H1 (cell line): ENCODE measurements around the gene NECAB3. TPM values are rescaled to one million over a fixed set of nuclear protein-coding genes. Genes with fewer than 3 reads are reported as not detected.

Experiments used
- CTCF ChIA-PET: fragments of 300-600 bp; sonication (Branson Sonifier 250); formaldehyde crosslinking; loops from one replicate; lab custom pipeline; 2021; ENCODE audit not compliant: partially characterized antibody; lab: Charles Lee
- POLR2A ChIA-PET: fragments of 300-600 bp; sonication (Branson Sonifier 250); formaldehyde crosslinking; loops from one replicate; lab custom pipeline; 2021; ENCODE audit warnings: inconsistent platforms; ENCODE audit not compliant: partially characterized antibody; lab: Charles Lee
- DNase-seq, 2 experiments: peaks; one replicate each; pipeline versions ENCODE4 v3.0.0 to v3.0.0-alpha.2; 2010 to 2022; ENCODE audit warnings: low spot score in 2 of 2, low read depth in 1 of 2, mixed read lengths in 1 of 2
- FAIRE-seq: peaks from 2 replicates; lab custom pipeline; 2011; peaks lifted over from hg19 to GRCh38; lab: Jason Lieb, UNC
- H2AFZ ChIP-seq: 2 replicates; pipeline ENCODE4 v1.8.1; 2012; ENCODE audit warnings: low read length, inconsistent platforms
- H2AK5ac ChIP-seq: 2 replicates; pipeline ENCODE4 v1.6.1; 2013; ENCODE audit warnings: low read depth, low read length
- H2BK120ac ChIP-seq: replicated peaks from 2 replicates; pipeline ENCODE3; 2013; ENCODE audit warnings: low read depth, low read length, inconsistent platforms
- H2BK12ac ChIP-seq: 2 replicates; pipeline ENCODE4 v1.6.1; 2013; ENCODE audit warnings: low read depth, low read length
- H2BK15ac ChIP-seq: 2 replicates; pipeline ENCODE4 v1.6.1; 2013; ENCODE audit warnings: low read length
- H2BK20ac ChIP-seq: 2 replicates; pipeline ENCODE4 v1.6.1; 2013; ENCODE audit warnings: low read length
- H2BK5ac ChIP-seq: 2 replicates; pipeline ENCODE4 v1.6.1; 2013; ENCODE audit warnings: low read depth, low read length
- H3K14ac ChIP-seq: 2 replicates; pipeline ENCODE4 v1.6.1; 2013; ENCODE audit warnings: inconsistent platforms; ENCODE audit not compliant: insufficient read length
- H3K18ac ChIP-seq: 2 replicates; pipeline ENCODE4 v1.6.1; 2013; ENCODE audit warnings: low read length; ENCODE audit errors: extremely low read depth
- H3K23ac ChIP-seq: 2 replicates; pipeline ENCODE4 v1.6.1; 2013; ENCODE audit warnings: inconsistent platforms; ENCODE audit not compliant: insufficient read length
- H3K23me2 ChIP-seq: 2 replicates; pipeline ENCODE4 v1.6.1; 2013; ENCODE audit warnings: low read depth, low read length
- H3K27ac ChIP-seq: 2 replicates; pipeline ENCODE4 v1.6.1; 2011; ENCODE audit warnings: low read depth, low read length, inconsistent platforms
- H3K27me3 ChIP-seq, 4 experiments: replicated peaks in 1 of 4; 1 replicate in 1 of 4; 2 replicates in 3 of 4; pipeline versions ENCODE4 v1.6.1 to v1.8.1; 2011 to 2013; ENCODE audit warnings: low read length in 3 of 4, mild to moderate bottlenecking in 3 of 4, inconsistent platforms in 2 of 4, mixed read lengths in 2 of 4, moderate library complexity in 1 of 4; ENCODE audit not compliant: control insufficient read depth in 3 of 4, insufficient read depth in 3 of 4; ENCODE audit errors: extremely low read depth in 1 of 4
- H3K36me3 ChIP-seq, 4 experiments: 2 replicates each; pipeline versions ENCODE4 v1.6.1 to v1.8.1; 2011 to 2013; ENCODE audit warnings: mild to moderate bottlenecking in 4 of 4, low read length in 3 of 4, moderate library complexity in 2 of 4, control low read depth in 1 of 4, inconsistent platforms in 1 of 4; ENCODE audit not compliant: insufficient read depth in 4 of 4, control insufficient read depth in 2 of 4
- H3K4ac ChIP-seq: replicated peaks from 2 replicates; pipeline ENCODE3; 2013; ENCODE audit warnings: low read length, low read depth, mixed read lengths, inconsistent platforms; ENCODE audit not compliant: insufficient read length
- H3K4me1 ChIP-seq, 4 experiments: replicated peaks in 1 of 4; 1 replicate in 1 of 4; 2 replicates in 3 of 4; pipeline versions ENCODE4 v1.6.1 to v1.8.1; 2011 to 2013; ENCODE audit warnings: low read length in 3 of 4, inconsistent platforms in 2 of 4, mixed read lengths in 1 of 4; ENCODE audit not compliant: insufficient read depth in 4 of 4, control insufficient read depth in 3 of 4
- H3K4me2 ChIP-seq, 2 experiments: 2 replicates each; pipeline versions ENCODE4 v1.6.1 to v1.8.1; 2011 to 2013; ENCODE audit warnings: low read depth in 2 of 2, low read length in 2 of 2, control low read depth in 1 of 2, inconsistent platforms in 1 of 2, mild to moderate bottlenecking in 1 of 2; ENCODE audit not compliant: insufficient read depth in 1 of 2
- H3K4me3 ChIP-seq, 4 experiments: fragments of 200-600, 300-600 bp in 1 of 4; sonication (generic), shearing (Covaris generic), sonication (Bioruptor Twin) in 1 of 4; 2 replicates each; pipeline versions ENCODE4 v1.5.1 to v1.8.1; 2011 to 2016; ENCODE audit warnings: low read length in 4 of 4, low read depth in 3 of 4, control low read depth in 2 of 4, inconsistent platforms in 2 of 4, mild to moderate bottlenecking in 2 of 4, mixed read lengths in 1 of 4, moderate library complexity in 1 of 4; ENCODE audit not compliant: insufficient read depth in 2 of 4; ENCODE audit errors: extremely low read depth in 1 of 4
- H3K56ac ChIP-seq: replicated peaks from 2 replicates; pipeline ENCODE3; 2013; ENCODE audit warnings: low read depth, mild to moderate bottlenecking, mixed read lengths, low read length, inconsistent platforms; ENCODE audit not compliant: insufficient read length
- H3K79me1 ChIP-seq: 2 replicates; pipeline ENCODE4 v1.6.1; 2013; ENCODE audit warnings: low read depth, low read length, control low read depth
- H3K79me2 ChIP-seq, 2 experiments: 2 replicates each; pipeline versions ENCODE4 v1.6.1 to v1.8.1; 2012 to 2013; ENCODE audit warnings: low read length in 2 of 2, mild to moderate bottlenecking in 2 of 2, inconsistent platforms in 1 of 2; ENCODE audit not compliant: insufficient read depth in 2 of 2, control insufficient read depth in 1 of 2
- H3K9ac ChIP-seq, 4 experiments: replicated peaks in 1 of 4; 1 replicate in 1 of 4; 2 replicates in 3 of 4; pipeline versions ENCODE4 v1.6.1 to v1.8.1; 2011 to 2013; ENCODE audit warnings: low read depth in 3 of 4, low read length in 3 of 4, control low read depth in 2 of 4, mild to moderate bottlenecking in 2 of 4, moderate library complexity in 2 of 4, inconsistent platforms in 1 of 4; ENCODE audit errors: extremely low read depth in 1 of 4
- H3K9me3 ChIP-seq, 2 experiments: 2 replicates each; pipeline versions ENCODE4 v1.6.1 to v1.8.1; 2012 to 2013; ENCODE audit warnings: mild to moderate bottlenecking in 2 of 2, moderate library complexity in 2 of 2, control low read depth in 1 of 2, inconsistent platforms in 1 of 2, low read depth in 1 of 2, low read length in 1 of 2, mixed read lengths in 1 of 2; ENCODE audit not compliant: insufficient read depth in 2 of 2
- H4K20me1 ChIP-seq, 2 experiments: replicated peaks in 1 of 2; 2 replicates each; pipeline versions ENCODE3 to v1.8.1; 2011 to 2013; ENCODE audit warnings: inconsistent platforms in 2 of 2, low read length in 2 of 2, mild to moderate bottlenecking in 1 of 2; ENCODE audit not compliant: insufficient read depth in 2 of 2, control insufficient read depth in 1 of 2
- H4K5ac ChIP-seq: 2 replicates; pipeline ENCODE4 v1.6.1; 2013; ENCODE audit warnings: low read length, low read depth, mixed read lengths, inconsistent platforms; ENCODE audit not compliant: insufficient read length
- H4K8ac ChIP-seq: 2 replicates; pipeline ENCODE4 v1.8.0; 2013; ENCODE audit warnings: mild to moderate bottlenecking, moderate library complexity, low read length, inconsistent platforms; ENCODE audit not compliant: insufficient read depth; ENCODE audit errors: extremely low read depth
- H4K91ac ChIP-seq: replicated peaks from 2 replicates; pipeline ENCODE3; 2013; ENCODE audit warnings: low read length, mixed read lengths, inconsistent platforms; ENCODE audit not compliant: insufficient read length
- ATF2 ChIP-seq: IDR thresholded peaks from 2 replicates; pipeline ENCODE4 v1.6.1; 2012; ENCODE audit warnings: low read length, inconsistent platforms
- BRCA1 ChIP-seq: IDR thresholded peaks from 2 replicates; pipeline ENCODE4 v1.6.1; 2012; ENCODE audit warnings: low read depth, low read length, improper control_type of control experiment
- PHF8 ChIP-seq: fragments of 200-600 bp; sonication (generic); conservative IDR thresholded peaks from 2 replicates; pipeline ENCODE4 v1.7.1; 2012; ENCODE audit warnings: low read depth, mild to moderate bottlenecking, inconsistent platforms, low read length, moderate library complexity
- RBBP5 ChIP-seq: IDR thresholded peaks from 2 replicates; pipeline ENCODE4 v1.7.1; 2012; ENCODE audit warnings: low read depth, mild to moderate bottlenecking, inconsistent platforms, low read length, moderate library complexity, borderline replicate concordance
- SIRT6 ChIP-seq: IDR thresholded peaks from one replicate; pipeline ENCODE4 v1.7.1; 2012; ENCODE audit warnings: low read length, inconsistent platforms
- SP4 ChIP-seq: IDR thresholded peaks from 2 replicates; pipeline ENCODE4 v1.6.1; 2012; ENCODE audit warnings: low read length, inconsistent platforms
- TAF7 ChIP-seq: optimal IDR thresholded peaks from 2 replicates; pipeline ENCODE3; 2011; ENCODE audit warnings: low read depth, mild to moderate bottlenecking, inconsistent platforms, low read length, moderate library complexity, borderline replicate concordance
- WGBS, 2 experiments: shearing (Covaris generic) in 1 of 2; methylation state at CpG; one replicate each; pipeline versions ENCODE4 v1.1.6 to v1.1.7; 2013 to 2015; ENCODE audit warnings: low lambda C conversion rate in 2 of 2, mixed read lengths in 2 of 2, inconsistent platforms in 1 of 2, low coverage in 1 of 2, missing lambda C conversion rate in 1 of 2; ENCODE audit not compliant: insufficient replicate concordance in 2 of 2, insufficient coverage in 1 of 2, insufficient read length in 1 of 2; ENCODE audit errors: extremely low coverage in 1 of 2, missing lambda C conversion rate in 1 of 2; 5-methylcytosine and 5-hydroxymethylcytosine counted together
- polyA plus RNA-seq, 7 experiments: library from polyadenylated mRNA; depleted of rRNA in 3 of 7; stranded (reverse) in 5 of 7; unstranded in 2 of 7; fragments of >200 nt in 5 of 7; fragments of 200-250 nt in 2 of 7; gene quantifications; 1 replicate in 5 of 7; 2 replicates in 1 of 7; 4 replicates in 1 of 7; pipeline versions ENCODE4 v1.2.1 to v1.2.3, GENCODE V29; 2011 to 2013; ENCODE audit warnings: missing spikeins in 2 of 7, mixed read lengths in 2 of 7
- total RNA-seq: library from RNA; stranded (reverse); fragmentation: NEBNext Ultra II Directional; extraction: Animal tissue kit (Norgen Biotek cat#: 25700); gene quantifications from 2 replicates; pipeline ENCODE4 v1.2.1, GENCODE V29; 2021
- TF ChIP-seq, protein P1 (sequence below): IDR thresholded peaks from 2 replicates; pipeline ENCODE4 v1.6.1; 2011; ENCODE audit warnings: low read depth, mild to moderate bottlenecking, low read length; ENCODE audit not compliant: insufficient read depth
- TF ChIP-seq, protein P2 (sequence below), 3 experiments: IDR thresholded peaks; 1 replicate in 2 of 3; 2 replicates in 1 of 3; pipeline versions ENCODE4 v1.5.1 to v1.6.1; 2011; ENCODE audit warnings: low read length in 3 of 3, mild to moderate bottlenecking in 3 of 3, inconsistent platforms in 2 of 3, low read depth in 1 of 3, moderate library complexity in 1 of 3; ENCODE audit not compliant: insufficient read depth in 1 of 3; ENCODE audit errors: control extremely low read depth in 1 of 3

Gene NECAB3
- total and polyA plus RNA-seq, 2 of the 8 experiments (the other 6 are each of a cell fraction or from before 2014, with no cell fraction given) = 20.5 to 46.2 TPM

GRCh38 chr20:33629533-33629932 lies 44.7 kb downstream of the NECAB3 start:
- H2AK5ac ChIP-seq = no peak overlapping the region
- H2BK12ac ChIP-seq = no peak overlapping the region
- H3K36me3 ChIP-seq = peaks cover 3 to 16% (median 6%) of the 10 kb centered on the region in 4 experiments; a peak in 6 of 8 replicates
- H2BK5ac ChIP-seq = no peak overlapping the region
- H4K5ac ChIP-seq = no peak overlapping the region
- H3K27ac ChIP-seq = no peak overlapping the region
- H2AFZ ChIP-seq = no peak overlapping the region
- H2BK120ac ChIP-seq = no peak overlapping the region
- H3K18ac ChIP-seq = no peak overlapping the region
- ChIA-PET POLR2A (no interaction called here), CTCF (interaction anchor here (1.1 kb wide), 1 partner anchor 100 kb away, joined by 3 read pairs; no protein-coding TSS in a partner anchor)
- H3K4me3 ChIP-seq = no peak overlapping the region
- no peak overlapping the region for H3K56ac ChIP-seq
- H3K14ac ChIP-seq = no peak overlapping the region
- H3K79me1 ChIP-seq = no peaks in the 10 kb centered on the region
- no peak overlapping the region for H3K4ac ChIP-seq
- H3K4me1 ChIP-seq = no peaks in the 10 kb centered on the region
- H2BK20ac ChIP-seq = no peak overlapping the region
- no peaks in the 10 kb centered on the region for H3K23me2 ChIP-seq
- H3K79me2 ChIP-seq = no peaks in the 10 kb centered on the region
- peaks cover 0 to 2% of the 10 kb centered on the region in 2 experiments for H4K20me1 ChIP-seq
- no peak overlapping the region for H3K23ac ChIP-seq
- WGBS, 2 experiments = 91% methylated on average over 10 of the region's 10 CpGs; no CpG with 5 or more reads in 1 of the 2 experiments
- no peak for FAIRE-seq
- no peaks in the 10 kb centered on the region for H3K9me3 ChIP-seq
- no peak overlapping the region for H4K91ac ChIP-seq
- H3K4me2 ChIP-seq = no peak overlapping the region
- no peak overlapping the region for H2BK15ac ChIP-seq
- no peak overlapping the region for H4K8ac ChIP-seq
- H3K9ac ChIP-seq = no peak overlapping the region
- DNase-seq = no peak
- no peaks in the 10 kb centered on the region for H3K27me3 ChIP-seq
- TF ChIP-seq PHF8 = no peak
- TF ChIP-seq BRCA1 = no peak
- TF ChIP-seq RBBP5 = no peak
- no peak for TF ChIP-seq SP4
- TF ChIP-seq, protein P1, sequence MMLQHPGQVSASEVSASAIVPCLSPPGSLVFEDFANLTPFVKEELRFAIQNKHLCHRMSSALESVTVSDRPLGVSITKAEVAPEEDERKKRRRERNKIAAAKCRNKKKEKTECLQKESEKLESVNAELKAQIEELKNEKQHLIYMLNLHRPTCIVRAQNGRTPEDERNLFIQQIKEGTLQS = no peak
- no peak for TF ChIP-seq TAF7
- no peak for TF ChIP-seq SIRT6
- TF ChIP-seq ATF2 = no peak
- TF ChIP-seq, protein P2, sequence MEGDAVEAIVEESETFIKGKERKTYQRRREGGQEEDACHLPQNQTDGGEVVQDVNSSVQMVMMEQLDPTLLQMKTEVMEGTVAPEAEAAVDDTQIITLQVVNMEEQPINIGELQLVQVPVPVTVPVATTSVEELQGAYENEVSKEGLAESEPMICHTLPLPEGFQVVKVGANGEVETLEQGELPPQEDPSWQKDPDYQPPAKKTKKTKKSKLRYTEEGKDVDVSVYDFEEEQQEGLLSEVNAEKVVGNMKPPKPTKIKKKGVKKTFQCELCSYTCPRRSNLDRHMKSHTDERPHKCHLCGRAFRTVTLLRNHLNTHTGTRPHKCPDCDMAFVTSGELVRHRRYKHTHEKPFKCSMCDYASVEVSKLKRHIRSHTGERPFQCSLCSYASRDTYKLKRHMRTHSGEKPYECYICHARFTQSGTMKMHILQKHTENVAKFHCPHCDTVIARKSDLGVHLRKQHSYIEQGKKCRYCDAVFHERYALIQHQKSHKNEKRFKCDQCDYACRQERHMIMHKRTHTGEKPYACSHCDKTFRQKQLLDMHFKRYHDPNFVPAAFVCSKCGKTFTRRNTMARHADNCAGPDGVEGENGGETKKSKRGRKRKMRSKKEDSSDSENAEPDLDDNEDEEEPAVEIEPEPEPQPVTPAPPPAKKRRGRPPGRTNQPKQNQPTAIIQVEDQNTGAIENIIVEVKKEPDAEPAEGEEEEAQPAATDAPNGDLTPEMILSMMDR (IDR thresholded peaks at IDR 0.05; ENCODE audit: control extremely low read depth in 1 of 3, insufficient read depth in 1 of 3, low read depth in 1 of 3, low read length in 3 of 3) = no peak
